GM12864 (cell line): Measurements from ENCODE around the gene EPHA6.

Experiments
- DNase-seq: peaks from one replicate; pipeline ENCODE4 v3.0.0-alpha.2; 2011; ENCODE audit warnings: low read depth
- H3K4me3 ChIP-seq: 2 replicates; pipeline ENCODE4 v1.5.1; 2011; ENCODE audit warnings: mild to moderate bottlenecking, low read depth, low read length, control low read depth
- TF ChIP-seq, protein P1 (sequence below): IDR thresholded peaks from 2 replicates; pipeline ENCODE4 v1.5.1; 2011; ENCODE audit warnings: low read depth, mild to moderate bottlenecking, moderate library complexity, low read length, control low read depth, inconsistent platforms; ENCODE audit errors: missing control alignments

Gene EPHA6

DNA sequence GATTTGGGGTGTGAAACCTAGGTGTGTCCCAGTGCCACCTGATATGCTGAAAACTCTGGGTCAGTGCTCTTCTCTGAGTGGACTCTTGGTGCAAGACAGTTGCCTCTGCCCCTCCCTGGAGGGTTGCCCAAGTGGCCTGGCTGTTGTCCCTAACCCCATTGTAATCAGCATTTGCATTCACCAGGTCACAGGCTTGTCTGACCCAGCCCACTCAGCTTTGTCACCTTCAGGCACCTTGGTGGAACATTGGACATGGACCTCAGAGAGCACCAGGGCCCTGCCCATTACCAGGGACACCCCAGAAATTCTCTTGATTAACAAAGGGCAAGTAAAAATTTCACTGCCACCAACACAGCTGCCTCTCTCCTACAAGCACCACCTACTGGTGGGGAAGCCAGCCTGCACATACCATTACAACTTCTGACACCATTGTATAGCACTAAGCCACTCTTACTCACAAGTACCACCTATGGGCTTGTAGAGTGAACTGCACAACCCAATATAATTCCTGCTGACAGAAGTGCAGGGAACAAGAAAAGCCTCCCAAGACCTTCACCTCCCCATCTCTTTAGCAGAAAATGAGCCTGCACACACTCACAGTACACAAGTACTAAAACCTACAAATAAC lies 324.6 kb downstream of the EPHA6 start:
- DNase-seq: no peak

DNA sequence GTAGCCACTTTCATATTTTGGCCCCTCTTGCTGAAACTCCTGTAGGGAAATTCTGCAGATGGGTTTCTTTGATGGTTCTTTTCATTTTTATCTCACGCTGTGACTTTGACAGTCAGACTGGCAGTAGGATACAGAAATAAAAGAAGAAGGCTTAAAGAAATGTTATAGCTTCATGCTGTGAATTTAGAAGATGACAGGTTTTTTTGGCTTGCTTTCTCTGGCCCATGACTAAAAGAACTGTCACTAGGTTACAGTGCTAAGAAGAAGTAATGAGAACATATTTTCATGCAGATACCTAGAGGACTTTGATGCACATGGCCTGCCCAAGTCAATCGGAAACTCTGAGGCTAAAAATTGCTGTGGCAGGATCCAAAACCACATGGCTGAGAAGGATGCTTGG lies 334.5 kb downstream of the EPHA6 start:
- TF ChIP-seq, protein P1, sequence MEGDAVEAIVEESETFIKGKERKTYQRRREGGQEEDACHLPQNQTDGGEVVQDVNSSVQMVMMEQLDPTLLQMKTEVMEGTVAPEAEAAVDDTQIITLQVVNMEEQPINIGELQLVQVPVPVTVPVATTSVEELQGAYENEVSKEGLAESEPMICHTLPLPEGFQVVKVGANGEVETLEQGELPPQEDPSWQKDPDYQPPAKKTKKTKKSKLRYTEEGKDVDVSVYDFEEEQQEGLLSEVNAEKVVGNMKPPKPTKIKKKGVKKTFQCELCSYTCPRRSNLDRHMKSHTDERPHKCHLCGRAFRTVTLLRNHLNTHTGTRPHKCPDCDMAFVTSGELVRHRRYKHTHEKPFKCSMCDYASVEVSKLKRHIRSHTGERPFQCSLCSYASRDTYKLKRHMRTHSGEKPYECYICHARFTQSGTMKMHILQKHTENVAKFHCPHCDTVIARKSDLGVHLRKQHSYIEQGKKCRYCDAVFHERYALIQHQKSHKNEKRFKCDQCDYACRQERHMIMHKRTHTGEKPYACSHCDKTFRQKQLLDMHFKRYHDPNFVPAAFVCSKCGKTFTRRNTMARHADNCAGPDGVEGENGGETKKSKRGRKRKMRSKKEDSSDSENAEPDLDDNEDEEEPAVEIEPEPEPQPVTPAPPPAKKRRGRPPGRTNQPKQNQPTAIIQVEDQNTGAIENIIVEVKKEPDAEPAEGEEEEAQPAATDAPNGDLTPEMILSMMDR: no peak
- DNase-seq: no peak
- no peak overlapping the region for H3K4me3 ChIP-seq

More for the DNA sequence above, 324.6 kb downstream of the EPHA6 start:
- H3K4me3 ChIP-seq: no peak overlapping the region
- TF ChIP-seq, protein P1: peak; percentile 44

DNA sequence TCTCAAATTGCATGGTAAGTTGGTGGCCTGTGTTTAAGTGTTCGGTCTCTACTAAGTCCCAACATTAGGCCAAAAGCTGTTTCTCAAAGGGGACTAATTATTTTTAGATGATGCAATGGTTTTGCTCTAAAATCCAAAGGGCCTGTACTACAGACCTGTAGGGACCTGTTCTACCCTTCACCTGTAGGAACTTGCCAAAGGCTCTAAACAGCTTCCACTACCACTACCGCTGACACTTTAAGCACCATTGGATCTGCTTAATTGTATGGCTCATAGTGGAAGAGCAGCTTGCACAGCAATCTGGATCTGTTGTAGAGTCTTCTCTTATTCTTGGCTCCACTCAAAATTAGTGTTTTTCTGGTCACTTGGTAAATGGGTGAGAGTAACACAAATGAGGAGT lies 346.8 kb downstream of the EPHA6 start:
- no peak overlapping the region for H3K4me3 ChIP-seq
- TF ChIP-seq, protein P1: no peak
- DNase-seq: no peak

DNA sequence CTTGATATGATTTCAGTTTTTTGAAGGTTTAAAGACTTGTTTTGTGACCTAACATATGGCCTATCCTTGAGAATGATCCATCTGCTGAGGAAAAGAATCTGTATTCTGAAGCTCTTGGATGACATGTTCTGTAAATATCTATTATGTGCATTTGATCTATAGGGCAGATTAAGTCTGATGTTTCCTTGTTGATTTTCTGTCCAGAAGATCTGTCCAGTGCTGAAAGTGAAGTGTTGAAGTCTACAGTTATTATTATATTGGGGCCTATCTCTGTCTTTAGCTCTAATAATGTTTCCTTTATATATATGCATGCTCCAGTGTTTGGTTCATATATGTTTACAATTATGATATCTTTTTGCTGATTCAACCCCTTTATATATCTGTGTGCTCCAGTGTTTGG lies 362.8 kb downstream of the EPHA6 start:
- TF ChIP-seq, protein P1: no peak
- no peak for DNase-seq

DNA sequence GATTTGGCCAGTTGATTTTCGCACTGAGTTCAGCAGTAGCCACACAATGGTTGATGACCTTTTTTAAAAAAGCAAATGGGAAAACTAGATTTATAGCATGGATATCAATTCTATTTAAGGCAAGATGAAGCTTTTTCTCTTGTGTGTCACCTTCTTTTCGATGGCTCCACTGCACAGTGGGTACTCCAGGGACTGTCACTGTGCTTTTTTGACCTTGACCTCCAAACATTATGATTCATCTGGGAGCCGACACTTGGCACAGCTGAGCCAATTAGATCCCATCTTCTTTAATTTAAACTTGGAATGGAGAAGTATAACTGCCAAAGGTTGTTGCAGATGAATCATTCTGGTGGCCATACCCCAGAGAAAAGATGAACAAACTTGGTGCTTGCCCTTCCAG lies 367.3 kb downstream of the EPHA6 start:
- H3K4me3 ChIP-seq: no peak overlapping the region
- no peak for DNase-seq
- TF ChIP-seq, protein P1: no peak

More for the DNA sequence above, 362.8 kb downstream of the EPHA6 start:
- H3K4me3 ChIP-seq: no peak overlapping the region

DNA sequence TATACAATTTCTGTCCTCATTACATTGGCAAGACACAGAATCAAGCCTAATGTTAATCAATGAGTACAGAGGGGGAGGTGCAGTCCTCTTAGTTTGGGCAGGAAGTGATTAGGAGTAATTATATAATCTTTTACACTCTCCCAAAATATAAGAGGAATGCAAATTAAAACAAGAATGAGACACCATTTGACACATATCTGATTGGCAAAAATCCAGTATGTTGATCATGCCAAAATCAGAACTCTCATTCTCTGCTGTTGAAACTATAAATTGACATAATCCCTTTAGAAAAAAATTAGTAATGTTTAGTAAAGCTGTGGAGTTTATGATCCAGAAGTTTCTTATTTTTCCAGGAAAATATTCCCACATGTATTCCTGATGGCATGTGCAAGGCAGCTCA lies 373.4 kb downstream of the EPHA6 start:
- no peak overlapping the region for H3K4me3 ChIP-seq
- no peak for DNase-seq
- TF ChIP-seq, protein P1: no peak

DNA sequence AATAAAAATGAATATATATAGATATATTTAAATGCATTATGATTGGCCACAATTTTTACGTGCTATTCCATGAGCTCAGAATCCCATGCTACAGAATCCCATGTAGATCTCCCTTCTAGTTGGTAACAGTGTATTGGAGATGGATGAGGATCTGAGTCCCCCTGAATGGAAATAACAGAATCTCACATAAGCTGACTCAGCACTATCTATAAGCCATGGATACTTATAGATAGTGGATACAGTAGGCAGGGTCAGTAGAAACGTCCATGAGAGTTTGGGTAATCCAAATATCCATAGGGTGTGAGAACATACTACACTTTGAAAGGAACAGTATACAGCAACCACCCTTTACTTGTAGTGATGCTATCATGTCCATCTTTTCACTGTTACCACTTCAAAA lies 375.4 kb downstream of the EPHA6 start:
- TF ChIP-seq, protein P1: no peak

More for the DNA sequence above, 375.4 kb downstream of the EPHA6 start:
- DNase-seq: no peak
- no peak overlapping the region for H3K4me3 ChIP-seq
